K562 (cell line): ENCODE results near the gene ERGIC3. TPM values are rescaled to one million over a fixed set of nuclear protein-coding genes. Genes with fewer than 3 reads are reported as not detected.

Experiments
- CEBPB ChIP-seq: fragments of 450-650 bp; IDR thresholded peaks from 2 replicates; pipeline ENCODE4 v1.6.1; 2016; ENCODE audit warnings: missing genetic modification characterization, missing compliant biosample characterization
- CTBP1 ChIP-seq: fragments of 450-650 bp; IDR thresholded peaks from 2 replicates; pipeline ENCODE4 v1.6.1; 2016; ENCODE audit warnings: borderline replicate concordance
- E2F1 ChIP-seq: sonication (generic); formaldehyde crosslinking; IDR thresholded peaks from 2 replicates; pipeline ENCODE4 v1.8.1; 2023; ENCODE audit warnings: mild to moderate bottlenecking, missing genetic modification reagents, moderate library complexity
- GTF2A2 ChIP-seq: IDR thresholded peaks from 2 replicates; pipeline ENCODE4 v1.6.1; 2016; ENCODE audit warnings: mild to moderate bottlenecking, missing genetic modification characterization, missing compliant biosample characterization
- HDAC3 ChIP-seq: fragments of 450-650 bp; IDR thresholded peaks from 2 replicates; pipeline ENCODE4 v1.6.1; 2018; ENCODE audit warnings: borderline replicate concordance, mild to moderate bottlenecking, moderate library complexity; ENCODE audit not compliant: partially characterized antibody
- HNRNPK ChIP-seq: fragments of 200-400 bp; formaldehyde crosslinking; IDR thresholded peaks from one replicate; pipeline ENCODE4 v1.6.1; 2018; ENCODE audit warnings: mild to moderate bottlenecking, low read depth, low read length; ENCODE audit not compliant: poor library complexity, severe bottlenecking
- HNRNPL ChIP-seq: fragments of 200-400 bp; formaldehyde crosslinking; IDR thresholded peaks from 2 replicates; pipeline ENCODE4 v1.6.1; 2017; ENCODE audit warnings: low read depth, mild to moderate bottlenecking, low read length
- IRF2 ChIP-seq: sonication (generic); formaldehyde crosslinking; IDR thresholded peaks from 2 replicates; pipeline ENCODE4 v1.8.1; 2022; ENCODE audit warnings: mild to moderate bottlenecking, missing genetic modification reagents
- MAFF ChIP-seq: IDR thresholded peaks from 2 replicates; pipeline ENCODE4 v1.6.1; 2012; ENCODE audit warnings: low read length, improper control_type of control experiment
- MBD1 ChIP-seq: fragments of 250-450 bp; sonication (Bioruptor Pico); IDR thresholded peaks from 2 replicates; pipeline ENCODE4 v1.8.0; 2022; ENCODE audit warnings: inconsistent platforms
- NFE2 ChIP-seq: IDR thresholded peaks from 2 replicates; pipeline ENCODE4 v1.6.1; 2014; ENCODE audit warnings: antibody characterized with exemption, low read depth
- NFIC ChIP-seq: fragments of 450-650 bp; IDR thresholded peaks from 2 replicates; pipeline ENCODE4 v1.6.1; 2017; ENCODE audit warnings: mild to moderate bottlenecking, inconsistent platforms
- NFXL1 ChIP-seq: fragments of 450-650 bp; formaldehyde crosslinking; IDR thresholded peaks from 2 replicates; pipeline ENCODE4 v1.4.0; 2021; ENCODE audit warnings: mild to moderate bottlenecking
- PTRF ChIP-seq: fragments of 450-650 bp; IDR thresholded peaks from 2 replicates; pipeline ENCODE4 v1.6.1; 2016; ENCODE audit warnings: mild to moderate bottlenecking, missing genetic modification characterization, missing compliant biosample characterization
- RBM17 ChIP-seq: fragments of 200-400 bp; formaldehyde crosslinking; IDR thresholded peaks from 2 replicates; pipeline ENCODE4 v1.6.1; 2017; ENCODE audit warnings: low read depth, mild to moderate bottlenecking, low read length, borderline replicate concordance
- SIN3B ChIP-seq: fragments of 450-650 bp; IDR thresholded peaks from 2 replicates; pipeline ENCODE4 v1.6.1; 2017; ENCODE audit warnings: low read depth, mild to moderate bottlenecking, moderate library complexity
- SOX6 ChIP-seq: fragments of 450-650 bp; IDR thresholded peaks from 2 replicates; pipeline ENCODE4 v1.6.1; 2014; ENCODE audit warnings: mild to moderate bottlenecking
- SP1 ChIP-seq: sonication (generic); formaldehyde crosslinking; IDR thresholded peaks from 2 replicates; pipeline ENCODE4 v1.8.1; 2022; ENCODE audit warnings: mild to moderate bottlenecking, missing genetic modification reagents
- SREBF1 ChIP-seq: fragments of 150-350 bp; IDR thresholded peaks from 2 replicates; pipeline ENCODE4 v1.6.1; 2014; ENCODE audit warnings: antibody characterized with exemption, low read depth, low read length, borderline replicate concordance
- ZNF586 ChIP-seq: fragments of 450-650 bp; formaldehyde crosslinking; conservative IDR thresholded peaks from 2 replicates; pipeline ENCODE4 v1.4.0; 2020; ENCODE audit warnings: mild to moderate bottlenecking, moderate library complexity
- polyA plus RNA-seq, 8 experiments: library from polyadenylated mRNA; depleted of rRNA in 4 of 8; stranded (reverse) in 5 of 8; unstranded in 3 of 8; fragments of >200 nt; fragmentation: Nextera tagmentation in 2 of 8; fragmentation: Illumina TruSeq in 1 of 8; extraction: Ambion mirVana in 2 of 8; extraction: Trizol in 1 of 8; gene quantifications; 2 replicates each; pipeline versions ENCODE4 v1.2.1 to v1.2.3, GENCODE V29; 2011 to 2014; ENCODE audit warnings: inconsistent platforms in 1 of 8, missing spikeins in 1 of 8
- total RNA-seq, 7 experiments: library from RNA; depleted of rRNA in 6 of 7; stranded (reverse); fragments of >200 nt in 6 of 7; fragmentation: Illumina TruSeq in 2 of 7; extraction: Trizol in 2 of 7; gene quantifications; 2 replicates each; pipeline versions ENCODE4 v1.2.1 to v1.2.3, GENCODE V29; 2011 to 2021; ENCODE audit warnings: low replicate concordance in 1 of 7
- TF ChIP-seq, protein P1 (sequence below): fragments of 200-800 bp; sonication (Bioruptor generic); IDR thresholded peaks from 2 replicates; pipeline ENCODE4 v1.6.1; 2017; ENCODE audit warnings: missing genetic modification characterization, missing compliant biosample characterization

ERGIC3 gene
- total and polyA plus RNA-seq, 9 of the 15 experiments (the other 6 are each of a cell fraction or from before 2014, with no cell fraction given), result 121 to 278 (median 184) TPM

DNA sequence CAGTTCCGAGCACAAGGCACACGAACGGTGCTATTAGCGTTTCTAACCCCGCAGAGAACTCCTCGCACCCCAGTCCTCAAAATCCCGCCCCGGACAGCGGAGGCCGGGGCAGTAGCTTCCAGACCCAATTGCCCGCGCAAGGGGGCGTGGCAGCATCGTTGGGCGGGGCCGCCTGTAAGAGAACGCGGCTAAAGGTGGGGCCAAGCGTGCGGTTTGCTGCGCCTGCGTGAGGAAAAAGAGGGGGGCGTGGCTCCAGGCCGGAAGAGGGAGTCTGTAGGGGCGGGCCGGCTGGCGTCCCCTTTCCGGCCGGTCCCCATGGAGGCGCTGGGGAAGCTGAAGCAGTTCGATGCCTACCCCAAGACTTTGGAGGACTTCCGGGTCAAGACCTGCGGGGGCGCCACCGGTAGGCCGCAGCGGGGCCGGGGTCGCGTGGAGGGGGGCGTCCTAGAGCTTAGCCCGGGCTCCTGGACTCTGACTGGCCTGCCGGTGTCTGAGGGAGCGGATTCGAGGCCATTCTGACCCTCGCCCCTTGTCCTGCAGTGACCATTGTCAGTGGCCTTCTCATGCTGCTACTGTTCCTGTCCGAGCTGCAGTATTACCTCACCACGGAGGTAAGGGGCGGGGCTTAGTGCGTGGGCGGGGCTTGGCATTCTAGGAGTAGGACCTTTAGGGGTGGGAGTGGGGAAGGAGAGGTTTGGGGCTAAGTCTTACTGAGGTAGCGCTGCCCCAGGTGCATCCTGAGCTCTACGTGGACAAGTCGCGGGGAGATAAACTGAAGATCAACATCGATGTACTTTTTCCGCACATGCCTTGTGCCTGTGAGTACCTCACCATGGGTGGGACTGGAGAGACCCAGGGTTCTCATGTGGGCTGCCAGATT is at the start of gene ERGIC3 (continued):
- no peak for TF ChIP-seq RBM17
- TF ChIP-seq CTBP1, result 0 out of 2 replicates have a peak, but pooled peaks have one; percentile 24
- no peak for TF ChIP-seq MBD1
- peak; percentile 9; the same call in 1 of the 2 replicates for TF ChIP-seq NFIC
- no peak for TF ChIP-seq HDAC3
- TF ChIP-seq SOX6, result no peak
- no peak for TF ChIP-seq SREBF1
- TF ChIP-seq E2F1 (CRISPR knock-in tag), result peak; percentile 82
- TF ChIP-seq, protein P1, sequence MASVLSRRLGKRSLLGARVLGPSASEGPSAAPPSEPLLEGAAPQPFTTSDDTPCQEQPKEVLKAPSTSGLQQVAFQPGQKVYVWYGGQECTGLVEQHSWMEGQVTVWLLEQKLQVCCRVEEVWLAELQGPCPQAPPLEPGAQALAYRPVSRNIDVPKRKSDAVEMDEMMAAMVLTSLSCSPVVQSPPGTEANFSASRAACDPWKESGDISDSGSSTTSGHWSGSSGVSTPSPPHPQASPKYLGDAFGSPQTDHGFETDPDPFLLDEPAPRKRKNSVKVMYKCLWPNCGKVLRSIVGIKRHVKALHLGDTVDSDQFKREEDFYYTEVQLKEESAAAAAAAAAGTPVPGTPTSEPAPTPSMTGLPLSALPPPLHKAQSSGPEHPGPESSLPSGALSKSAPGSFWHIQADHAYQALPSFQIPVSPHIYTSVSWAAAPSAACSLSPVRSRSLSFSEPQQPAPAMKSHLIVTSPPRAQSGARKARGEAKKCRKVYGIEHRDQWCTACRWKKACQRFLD, result no peak
- no peak for TF ChIP-seq MAFF
- no peak for TF ChIP-seq ZNF586 (CRISPR knock-in tag)
- TF ChIP-seq NFE2, result no peak
- peak; percentile 48 for TF ChIP-seq CEBPB (tag)
- no peak; the same call in 1 of the 2 replicates for TF ChIP-seq SIN3B
- TF ChIP-seq HNRNPL, result no peak
- no peak for TF ChIP-seq NFXL1 (CRISPR knock-in tag)
- no peak for TF ChIP-seq HNRNPK
- no peak for TF ChIP-seq IRF2
- peak; percentile 97 for TF ChIP-seq SP1
- TF ChIP-seq GTF2A2 (tag), result no peak
- no peak for TF ChIP-seq PTRF (tag)
